BE2C (cell line): ENCODE data around the gene ADSL.

ENCODE experiments used
- DNase-seq: peaks from one replicate; pipeline ENCODE4 v3.0.0-alpha.2; 2020
- H3K27me3 ChIP-seq: fragments of 250-450 bp; sonication (Bioruptor Pico); 2 replicates; pipeline ENCODE4 v1.5.1; 2020; ENCODE audit warnings: mild to moderate bottlenecking
- H3K36me3 ChIP-seq: fragments of 250-450 bp; sonication (Bioruptor Pico); 2 replicates; pipeline ENCODE4 v1.5.1; 2020; ENCODE audit warnings: mild to moderate bottlenecking
- H3K4me1 ChIP-seq: fragments of 250-450 bp; sonication (Bioruptor Pico); 2 replicates; pipeline ENCODE4 v1.5.1; 2020
- H3K4me3 ChIP-seq: 2 replicates; pipeline ENCODE4 v1.5.1; 2011; ENCODE audit warnings: low read depth, low read length
- H3K9me3 ChIP-seq: fragments of 250-450 bp; sonication (Bioruptor Pico); 2 replicates; pipeline ENCODE4 v1.5.1; 2020
- TF ChIP-seq, protein P1 (sequence below): IDR thresholded peaks from 2 replicates; pipeline ENCODE4 v1.5.1; 2012; ENCODE audit warnings: mild to moderate bottlenecking, low read depth, low read length

ADSL gene

GRCh38 chr22:40324468-40325305, 21.6 kb upstream of the ADSL start:
- Histone ChIP-seq H3K4me3 (no peak overlapping the region), H3K27me3 (no peaks in the 10 kb centered on the region), H3K4me1 (no peaks in the 10 kb centered on the region), H3K36me3 (peaks cover 31% of the 10 kb centered on the region), H3K9me3 (no peaks in the 10 kb centered on the region)
- TF ChIP-seq, protein P1, sequence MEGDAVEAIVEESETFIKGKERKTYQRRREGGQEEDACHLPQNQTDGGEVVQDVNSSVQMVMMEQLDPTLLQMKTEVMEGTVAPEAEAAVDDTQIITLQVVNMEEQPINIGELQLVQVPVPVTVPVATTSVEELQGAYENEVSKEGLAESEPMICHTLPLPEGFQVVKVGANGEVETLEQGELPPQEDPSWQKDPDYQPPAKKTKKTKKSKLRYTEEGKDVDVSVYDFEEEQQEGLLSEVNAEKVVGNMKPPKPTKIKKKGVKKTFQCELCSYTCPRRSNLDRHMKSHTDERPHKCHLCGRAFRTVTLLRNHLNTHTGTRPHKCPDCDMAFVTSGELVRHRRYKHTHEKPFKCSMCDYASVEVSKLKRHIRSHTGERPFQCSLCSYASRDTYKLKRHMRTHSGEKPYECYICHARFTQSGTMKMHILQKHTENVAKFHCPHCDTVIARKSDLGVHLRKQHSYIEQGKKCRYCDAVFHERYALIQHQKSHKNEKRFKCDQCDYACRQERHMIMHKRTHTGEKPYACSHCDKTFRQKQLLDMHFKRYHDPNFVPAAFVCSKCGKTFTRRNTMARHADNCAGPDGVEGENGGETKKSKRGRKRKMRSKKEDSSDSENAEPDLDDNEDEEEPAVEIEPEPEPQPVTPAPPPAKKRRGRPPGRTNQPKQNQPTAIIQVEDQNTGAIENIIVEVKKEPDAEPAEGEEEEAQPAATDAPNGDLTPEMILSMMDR: no peak
- no peak for DNase-seq

DNA sequence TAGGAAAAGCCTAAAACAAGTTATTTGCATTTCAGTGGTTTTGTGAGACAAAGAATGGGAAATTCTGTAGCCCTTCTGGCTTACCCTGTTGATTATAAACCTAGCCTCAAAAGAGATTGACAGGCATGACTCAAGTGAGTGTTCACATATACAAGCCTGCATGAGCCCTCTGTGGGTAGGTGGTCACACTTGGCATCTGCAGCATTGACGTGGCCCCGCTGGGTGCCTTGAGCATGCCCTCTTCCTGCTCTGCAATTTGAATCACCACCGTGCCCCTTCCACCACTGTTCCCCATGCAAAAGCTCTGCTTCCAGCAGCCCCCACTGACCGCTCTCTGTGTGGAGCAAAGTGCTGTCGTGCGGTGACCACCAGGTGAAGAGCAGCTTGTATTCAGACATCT, 21.0 kb upstream of the ADSL start:
- H3K36me3 ChIP-seq: peaks cover 29% of the 10 kb centered on the region

DNA sequence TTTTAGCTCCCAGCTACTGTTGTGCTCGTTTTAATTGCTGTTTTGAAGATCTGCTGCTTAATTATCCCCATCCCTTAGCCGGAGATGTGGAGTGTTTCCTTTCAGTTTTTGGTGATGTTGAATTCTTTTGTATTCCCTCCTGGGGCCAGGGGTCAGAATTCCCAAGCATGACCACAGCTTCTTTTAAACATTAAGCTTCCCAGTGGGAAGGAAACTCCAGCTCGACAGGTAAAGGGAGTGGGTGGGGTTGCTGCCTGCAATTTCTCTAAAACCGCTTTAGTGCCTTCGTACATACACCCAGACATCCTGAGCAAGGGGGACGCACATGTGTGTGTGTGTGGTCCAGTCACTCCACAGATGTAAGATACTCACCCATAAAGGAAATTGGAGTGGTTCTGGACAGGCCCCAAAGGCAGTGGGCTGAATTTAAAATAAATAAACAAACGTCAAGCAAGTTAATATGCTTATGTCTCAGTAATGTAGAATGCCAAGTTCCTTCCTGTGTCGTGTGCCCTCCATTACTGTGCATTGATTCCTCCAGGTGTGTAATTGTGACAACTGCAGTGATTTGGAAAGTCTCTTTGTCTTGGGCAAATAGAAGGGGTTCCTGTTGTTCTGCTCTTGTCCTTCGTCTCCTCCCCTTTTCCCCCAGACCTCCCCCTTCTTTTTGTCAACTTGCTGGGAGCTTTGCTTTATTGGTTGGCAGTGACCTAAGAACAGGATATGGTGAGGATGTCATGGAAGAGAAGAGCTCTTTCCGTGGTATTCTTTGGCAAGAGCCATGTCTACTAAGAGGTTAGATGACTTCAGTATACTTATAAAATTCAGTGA, 19.2 kb upstream of the ADSL start:
- H3K9me3 ChIP-seq: no peaks in the 10 kb centered on the region
- H3K27me3 ChIP-seq: no peaks in the 10 kb centered on the region
- TF ChIP-seq, protein P1: no peak
- peaks cover 5% of the 10 kb centered on the region for H3K4me1 ChIP-seq
- DNase-seq: no peak
- H3K4me3 ChIP-seq: no peak overlapping the region
- H3K36me3 ChIP-seq: peaks cover 11% of the 10 kb centered on the region

More for the DNA sequence above, 21.0 kb upstream of the ADSL start:
- no peak for DNase-seq
- TF ChIP-seq, protein P1: no peak
- no peak overlapping the region for H3K4me3 ChIP-seq
- no peaks in the 10 kb centered on the region for H3K27me3 ChIP-seq
- H3K9me3 ChIP-seq: no peaks in the 10 kb centered on the region
- no peaks in the 10 kb centered on the region for H3K4me1 ChIP-seq

- TF ChIP-seq, protein P1: no peak
- no peak for DNase-seq
- H3K4me1 ChIP-seq: peaks cover 6% of the 10 kb centered on the region
- no peaks in the 10 kb centered on the region for H3K27me3 ChIP-seq
- H3K4me3 ChIP-seq: no peak overlapping the region
- peaks cover 7% of the 10 kb centered on the region; the same call in 1 of the 2 replicates for H3K36me3 ChIP-seq
- no peaks in the 10 kb centered on the region for H3K9me3 ChIP-seq
Measured at GRCh38 chr22:40328546-40329456, 17.5 kb upstream of the ADSL start.

DNA sequence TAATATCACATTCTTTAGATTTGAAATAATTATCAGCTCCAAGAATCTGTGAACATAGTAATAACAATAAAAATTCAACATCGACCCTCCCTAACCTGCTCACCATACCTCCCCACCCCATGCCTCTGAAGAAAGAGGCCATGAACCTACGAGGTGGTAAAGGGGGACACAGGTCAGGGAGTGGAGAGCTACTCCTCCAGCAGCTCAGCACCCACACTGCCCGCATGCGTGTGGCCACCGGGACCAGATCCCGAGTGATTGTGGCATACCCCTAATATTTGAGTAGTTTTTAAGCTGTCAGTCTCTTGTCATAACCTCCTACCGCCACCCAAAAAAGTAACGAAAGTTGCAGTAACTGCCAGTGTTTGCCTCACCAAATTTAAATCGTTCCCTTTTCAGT, 16.8 kb upstream of the ADSL start:
- TF ChIP-seq, protein P1: no peak
- Histone ChIP-seq H3K9me3 (no peaks in the 10 kb centered on the region), H3K36me3 (peaks cover 7% of the 10 kb centered on the region; the same call in 1 of the 2 replicates), H3K4me1 (peaks cover 8% of the 10 kb centered on the region), H3K4me3 (no peak overlapping the region), H3K27me3 (no peaks in the 10 kb centered on the region)
- DNase-seq: no peak
